Neural cell (in vitro differentiated cells): ENCODE results near the gene UHRF1.

ENCODE experiments used
- CTCF ChIP-seq: fragments of 450-650 bp; IDR thresholded peaks from 2 replicates; pipeline ENCODE4 v1.5.1; 2014; ENCODE audit warnings: antibody characterized with exemption, mild to moderate bottlenecking, moderate library complexity; ENCODE audit not compliant: poor library complexity, severe bottlenecking
- EP300 ChIP-seq: fragments of 450-650 bp; conservative IDR thresholded peaks from 2 replicates; pipeline ENCODE4 v1.6.1; 2014; ENCODE audit warnings: antibody characterized with exemption, mild to moderate bottlenecking, moderate library complexity; ENCODE audit not compliant: poor library complexity, severe bottlenecking
- EZH2 ChIP-seq: fragments of 200-600, 300-800 bp; shearing (Covaris generic), sonication (generic); IDR thresholded peaks from 2 replicates; pipeline ENCODE4 v1.6.1; 2014; ENCODE audit warnings: antibody characterized with exemption, low read length, borderline replicate concordance, mild to moderate bottlenecking; ENCODE audit not compliant: insufficient read depth, poor library complexity, severe bottlenecking
- POLR2AphosphoS5 ChIP-seq: IDR thresholded peaks from 2 replicates; pipeline ENCODE4 v1.6.1; 2012

GRCh38 chr19:4897146-4897545 is 12.2 kb upstream of the UHRF1 start:
- no peak for TF ChIP-seq CTCF
- TF ChIP-seq POLR2AphosphoS5, result no peak
- no peak for TF ChIP-seq EZH2
- no peak for TF ChIP-seq EP300
